HepG2 (cell line): ENCODE data around the gene ESPNL. TPM values are rescaled to one million over a fixed set of nuclear protein-coding genes. Genes with fewer than 3 reads are reported as not detected.
A peak's percentile ranks its signal among the peaks of the same experiment; 100 is the strongest.

Experiments
- ATAC-seq: fragments of 200-7000 bp; cut with Tn5 transposase; 3 replicates; pipeline ENCODE4 v1.9.1; 2020; ENCODE audit warnings: mild to moderate bottlenecking, moderate library complexity
- BruUV-seq: library from RNA; stranded (reverse); fragments of 400-500 nt; replicated peaks from 2 replicates; lab custom pipeline; 2021; lab: Mats Ljungman, UMichigan
- CTCF ChIA-PET: fragments of 300-600 bp; formaldehyde crosslinking; extraction: SDS; loops from one replicate; lab custom pipeline; 2021; ENCODE audit warnings: low total read pairs, inconsistent platforms, low intra/inter-chr PET ratio; lab: Yijun Ruan, JAX
- POLR2A ChIA-PET: fragments of 350-600 bp; sonication (Branson Sonifier 250); formaldehyde crosslinking; loops from one replicate; lab custom pipeline; 2020; ENCODE audit warnings: antibody characterized with exemption, inconsistent platforms; lab: Yijun Ruan, JAX
- DNase-seq: peaks from one replicate; pipeline ENCODE4 v3.0.0-alpha.2; 2015; ENCODE audit warnings: low spot score
- FAIRE-seq: peaks from 3 replicates; lab custom pipeline; 2011; peaks lifted over from hg19 to GRCh38; lab: Jason Lieb, UNC
- H2AFZ ChIP-seq: one replicate; pipeline ENCODE4 v1.6.1; 2011; ENCODE audit warnings: low read length, inconsistent platforms
- H3K27ac ChIP-seq: fragments of 300-600 bp; 3 replicates; pipeline ENCODE4 v1.8.0; 2011; ENCODE audit warnings: mixed run types, mild to moderate bottlenecking, mixed read lengths, low read length, inconsistent platforms; ENCODE audit not compliant: insufficient read depth; ENCODE audit errors: extremely low read length
- H3K27me3 ChIP-seq, 2 experiments: fragments of 200-600 bp in 1 of 2; 2 replicates in 1 of 2; 3 replicates in 1 of 2; pipeline versions ENCODE4 v1.6.0 to v1.8.0; 2011; ENCODE audit warnings: low read length in 2 of 2, mild to moderate bottlenecking in 2 of 2, moderate library complexity in 2 of 2, inconsistent platforms in 1 of 2; ENCODE audit not compliant: insufficient read depth in 2 of 2, control insufficient read depth in 1 of 2
- H3K36me3 ChIP-seq, 2 experiments: fragments of 200-600 bp in 1 of 2; replicated peaks in 1 of 2; 2 replicates in 1 of 2; 3 replicates in 1 of 2; pipeline versions ENCODE4 v1.5.1 to v1.8.0; 2011; ENCODE audit warnings: low read length in 2 of 2, inconsistent platforms in 1 of 2; ENCODE audit not compliant: insufficient read depth in 2 of 2, control insufficient read depth in 1 of 2
- H3K4me1 ChIP-seq: 2 replicates; pipeline ENCODE4 v1.5.1; 2012; ENCODE audit warnings: low read length, inconsistent platforms; ENCODE audit not compliant: insufficient read depth
- H3K4me2 ChIP-seq: 2 replicates; pipeline ENCODE4 v1.6.0; 2011; ENCODE audit warnings: low read depth, low read length, inconsistent platforms
- H3K4me3 ChIP-seq, 3 experiments: fragments of 200-600 bp in 1 of 3; sonication (generic), shearing (Covaris generic) in 1 of 3; replicated peaks in 1 of 3; 2 replicates each; pipeline ENCODE4 v1.5.1; 2011 to 2016; ENCODE audit warnings: low read length in 3 of 3, inconsistent platforms in 2 of 3, low read depth in 2 of 3, mild to moderate bottlenecking in 2 of 3, control low read depth in 1 of 3, mixed read lengths in 1 of 3; ENCODE audit not compliant: insufficient read depth in 1 of 3
- H3K79me2 ChIP-seq: one replicate; pipeline ENCODE4 v1.6.1; 2011; ENCODE audit warnings: low read length, inconsistent platforms; ENCODE audit not compliant: insufficient read depth
- H3K9ac ChIP-seq: 2 replicates; pipeline ENCODE4 v1.6.0; 2011; ENCODE audit warnings: mild to moderate bottlenecking, low read depth, low read length, inconsistent platforms; ENCODE audit not compliant: insufficient read depth
- H3K9me3 ChIP-seq: 2 replicates; pipeline ENCODE4 v1.5.1; 2012; ENCODE audit warnings: mild to moderate bottlenecking, low read length
- H4K20me1 ChIP-seq: 2 replicates; pipeline ENCODE4 v1.6.0; 2011; ENCODE audit warnings: inconsistent platforms, mild to moderate bottlenecking, low read length, moderate library complexity; ENCODE audit not compliant: insufficient read depth
- ELF1 ChIP-seq: sonication (generic); formaldehyde crosslinking; IDR thresholded peaks from 2 replicates; pipeline ENCODE4 v1.4.0; 2020; ENCODE audit warnings: missing genetic modification reagents
- FIP1L1 ChIP-seq: fragments of 200-400 bp; formaldehyde crosslinking; IDR thresholded peaks from 2 replicates; pipeline ENCODE4 v1.6.1; 2018; ENCODE audit warnings: low read depth, mild to moderate bottlenecking, low read length, moderate library complexity, borderline replicate concordance; ENCODE audit not compliant: insufficient read depth
- GFI1 ChIP-seq: sonication (generic); formaldehyde crosslinking; IDR thresholded peaks from 2 replicates; pipeline ENCODE4 v1.5.0; 2020; ENCODE audit warnings: missing genetic modification reagents, mild to moderate bottlenecking, borderline replicate concordance
- HOXD1 ChIP-seq: sonication (generic); formaldehyde crosslinking; IDR thresholded peaks from 2 replicates; pipeline ENCODE4 v1.5.0; 2020; ENCODE audit warnings: missing genetic modification reagents
- REXO4 ChIP-seq: sonication (generic); formaldehyde crosslinking; IDR thresholded peaks from 2 replicates; pipeline ENCODE4 v1.8.0; 2022; ENCODE audit warnings: missing genetic modification reagents, mild to moderate bottlenecking, borderline replicate concordance
- TCF12 ChIP-seq, 2 experiments: fragments of 450-650 bp in 1 of 2; sonication (generic) in 1 of 2; formaldehyde crosslinking in 1 of 2; IDR thresholded peaks; 2 replicates each; pipeline versions ENCODE4 v1.6.1 to v1.8.0; 2017 to 2022; ENCODE audit warnings: antibody characterized with exemption in 1 of 2, mild to moderate bottlenecking in 1 of 2, missing genetic modification reagents in 1 of 2, moderate library complexity in 1 of 2
- TGIF2 ChIP-seq: IDR thresholded peaks from 2 replicates; pipeline ENCODE4 v1.6.1; 2016; ENCODE audit warnings: control low read depth, missing compliant biosample characterization
- ZNF687 ChIP-seq: sonication (generic); formaldehyde crosslinking; IDR thresholded peaks from 2 replicates; pipeline ENCODE4 v1.5.1; 2020; ENCODE audit warnings: mild to moderate bottlenecking, missing genetic modification reagents, moderate library complexity
- ZNF709 ChIP-seq: sonication (generic); formaldehyde crosslinking; IDR thresholded peaks from 2 replicates; pipeline ENCODE4 v1.5.0; 2020; ENCODE audit warnings: mild to moderate bottlenecking, missing genetic modification reagents
- ZNF749 ChIP-seq: sonication (generic); formaldehyde crosslinking; IDR thresholded peaks from 2 replicates; pipeline ENCODE4 v1.8.0; 2022; ENCODE audit warnings: mild to moderate bottlenecking, missing genetic modification reagents, moderate library complexity, borderline replicate concordance
- ZNF768 ChIP-seq: sonication (generic); formaldehyde crosslinking; IDR thresholded peaks from 2 replicates; pipeline ENCODE4 v1.4.0; 2020; ENCODE audit warnings: missing genetic modification reagents
- ZNF83 ChIP-seq: sonication (generic); formaldehyde crosslinking; IDR thresholded peaks from 2 replicates; pipeline ENCODE4 v1.4.0; 2020; ENCODE audit warnings: missing genetic modification reagents, mild to moderate bottlenecking, borderline replicate concordance
- WGBS: methylation state at CpG from one replicate; pipeline ENCODE4 v1.1.6; 2017; ENCODE audit warnings: low lambda C conversion rate; 5-methylcytosine and 5-hydroxymethylcytosine counted together
- in situ Hi-C: cut with HindIII; loops from 2 replicates; pipeline ENCODE4 v1.10.0; 2017; ENCODE audit warnings: low pct_unique_long_range_greater_than_20kb; ENCODE audit not compliant: extremely low pct_ligation_motif_present
- intact Hi-C: fragments of 100-400 bp; cut with micrococcal nuclease; formaldehyde crosslinking; loops from one replicate; pipeline ENCODE4 v1.10.0; 2022; ENCODE audit not compliant: unreplicated experiment
- polyA plus RNA-seq, 8 experiments: library from polyadenylated mRNA; depleted of rRNA in 3 of 8; stranded (reverse) in 7 of 8; unstranded in 1 of 8; fragments of >200 nt; fragmentation: Illumina TruSeq in 4 of 8; extraction: Trizol in 4 of 8; gene quantifications; 2 replicates each; pipeline versions ENCODE4 v1.2.1 to v1.2.3, GENCODE V29; 2011 to 2016; ENCODE audit warnings: low read depth in 4 of 8, missing spikeins in 1 of 8, mixed read lengths in 1 of 8; ENCODE audit not compliant: insufficient read depth in 1 of 8
- total RNA-seq, 5 experiments: library from RNA; depleted of rRNA; stranded (reverse); fragments of >200 nt; fragmentation: Illumina TruSeq; extraction: Trizol; gene quantifications; 2 replicates each; pipeline ENCODE4 v1.2.3, GENCODE V29; 2016; ENCODE audit warnings: low read depth in 1 of 5
- TF ChIP-seq, protein P1 (sequence below): sonication (generic); formaldehyde crosslinking; IDR thresholded peaks from 2 replicates; pipeline ENCODE4 v1.9.0; 2022; ENCODE audit warnings: low read depth, missing genetic modification reagents

The ESPNL gene
- total and polyA plus RNA-seq, 2 of the 13 experiments (the other 11 are each of a cell fraction or from before 2014, with no cell fraction given) = 0.45 to 0.80 TPM

DNA sequence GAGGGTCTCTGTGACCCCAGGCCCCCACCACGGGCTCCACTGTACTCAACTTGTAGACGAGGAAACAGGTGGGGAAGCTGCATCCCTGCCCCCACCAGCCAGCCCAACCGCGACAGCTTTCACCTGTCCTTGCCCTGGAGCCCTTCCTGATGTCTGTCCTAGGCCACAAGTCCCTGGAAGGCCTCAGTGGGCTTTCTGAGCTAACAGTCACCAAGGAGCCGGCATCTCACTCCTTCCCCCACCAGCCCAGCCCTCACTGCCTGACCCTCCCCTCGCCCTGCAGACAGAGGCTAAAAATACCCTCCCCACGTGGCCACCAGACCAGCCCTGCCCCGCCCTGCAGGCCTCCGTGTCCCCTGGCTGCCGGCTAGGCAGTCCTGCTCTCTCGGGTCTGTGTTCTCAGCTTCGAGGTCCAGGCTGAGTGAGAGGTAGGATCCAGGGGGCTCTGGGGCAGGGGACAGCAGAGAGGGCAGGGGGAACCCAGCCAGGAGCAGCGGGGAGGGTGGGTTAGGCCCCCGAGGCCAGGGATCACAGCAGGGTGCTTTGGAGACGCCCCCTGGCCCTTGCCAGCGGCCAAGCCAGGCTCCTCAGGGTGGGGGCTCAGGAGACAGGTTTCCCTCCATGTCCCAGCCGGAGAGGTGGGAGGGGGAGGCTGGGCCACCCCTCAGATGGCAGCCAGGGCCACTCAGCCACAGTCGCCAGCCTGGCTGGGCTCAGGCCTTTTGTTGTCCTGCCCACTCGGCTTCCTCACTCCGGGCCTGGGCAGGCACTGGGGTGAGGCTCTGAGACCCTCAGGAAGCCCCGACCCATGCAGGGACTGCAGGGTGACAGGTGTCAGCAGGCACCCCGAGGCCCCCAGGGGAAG lies 38.4 kb downstream of the ESPNL start, which contains the start of gene KLHL30 (continued):
- TF ChIP-seq ZNF687 = peak; percentile 63

GRCh38 chr2:238139196-238140039 lies 39.3 kb downstream of the ESPNL start:
- Histone ChIP-seq H2AFZ (no peak overlapping the region), H3K4me3 (peak overlapping the region in 1 of 3 experiments; percentile 51; a peak in 1 of 6 replicates), H3K4me2 (peak overlapping the region; percentile 62), H3K79me2 (no peaks in the 10 kb centered on the region), H3K9ac (peak overlapping the region; percentile 36; the same call in 1 of the 2 replicates), H4K20me1 (no peaks in the 10 kb centered on the region), H3K27me3 (peaks cover 10 to 49% of the 10 kb centered on the region in 2 experiments; a peak in 4 of 5 replicates), H3K4me1 (peaks cover 59% of the 10 kb centered on the region), H3K9me3 (no peaks in the 10 kb centered on the region), H3K27ac (no peak overlapping the region), H3K36me3 (no peaks in the 10 kb centered on the region)
- BruUV-seq = no TSS peak
- 35% methylated on average over 29 of the region's 56 CpGs for WGBS
- DNase-seq = no peak
- in situ Hi-C loops = no loop called here
- ChIA-PET CTCF (interaction anchor here (0.8 to 1.4 kb wide), 3 partner anchors 19 to 281 kb away, joined by 5 to 8 read pairs (median 6); no protein-coding TSS in a partner anchor), POLR2A (no interaction called here)
- peak; percentile 36 for ATAC-seq
- no peak for FAIRE-seq
- intact Hi-C loops = loop anchor here (1.0 to 5.0 kb wide), 2 partner anchors 216 to 282 kb away; partner anchors contain the start of gene RAMP1
- TF ChIP-seq ZNF749 (CRISPR knock-in tag) (0 out of 2 replicates have a peak, but pooled peaks have one; percentile 59), TGIF2 (no peak), GFI1 (no peak), FIP1L1 (no peak), ZNF768 (CRISPR knock-in tag) (peak; percentile 45; the same call in 1 of the 2 replicates), HOXD1 (CRISPR knock-in tag) (no peak), REXO4 (CRISPR knock-in tag) (no peak), ZNF709 (CRISPR knock-in tag) (no peak), ELF1 (no peak), ZNF83 (no peak), TCF12 (IDR thresholded peaks at IDR 0.05) (no peak), TCF12 (CRISPR knock-in tag; IDR thresholded peaks at IDR 0.05) (no peak)
- TF ChIP-seq, protein P1, sequence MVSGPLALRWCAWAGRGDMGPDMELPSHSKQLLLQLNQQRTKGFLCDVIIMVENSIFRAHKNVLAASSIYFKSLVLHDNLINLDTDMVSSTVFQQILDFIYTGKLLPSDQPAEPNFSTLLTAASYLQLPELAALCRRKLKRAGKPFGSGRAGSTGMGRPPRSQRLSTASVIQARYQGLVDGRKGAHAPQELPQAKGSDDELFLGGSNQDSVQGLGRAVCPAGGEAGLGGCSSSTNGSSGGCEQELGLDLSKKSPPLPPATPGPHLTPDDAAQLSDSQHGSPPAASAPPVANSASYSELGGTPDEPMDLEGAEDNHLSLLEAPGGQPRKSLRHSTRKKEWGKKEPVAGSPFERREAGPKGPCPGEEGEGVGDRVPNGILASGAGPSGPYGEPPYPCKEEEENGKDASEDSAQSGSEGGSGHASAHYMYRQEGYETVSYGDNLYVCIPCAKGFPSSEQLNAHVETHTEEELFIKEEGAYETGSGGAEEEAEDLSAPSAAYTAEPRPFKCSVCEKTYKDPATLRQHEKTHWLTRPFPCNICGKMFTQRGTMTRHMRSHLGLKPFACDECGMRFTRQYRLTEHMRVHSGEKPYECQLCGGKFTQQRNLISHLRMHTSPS (CRISPR knock-in tag) = 0 out of 2 replicates have a peak, but pooled peaks have one; percentile 45
